ENCODE measurements around the gene TXNDC8.
"Not testable (repeated sequence)": the region's sequence is repeated elsewhere in the genome, so short reads cannot be mapped to it uniquely, and the experiment has no call there.

Gene TXNDC8

DNA sequence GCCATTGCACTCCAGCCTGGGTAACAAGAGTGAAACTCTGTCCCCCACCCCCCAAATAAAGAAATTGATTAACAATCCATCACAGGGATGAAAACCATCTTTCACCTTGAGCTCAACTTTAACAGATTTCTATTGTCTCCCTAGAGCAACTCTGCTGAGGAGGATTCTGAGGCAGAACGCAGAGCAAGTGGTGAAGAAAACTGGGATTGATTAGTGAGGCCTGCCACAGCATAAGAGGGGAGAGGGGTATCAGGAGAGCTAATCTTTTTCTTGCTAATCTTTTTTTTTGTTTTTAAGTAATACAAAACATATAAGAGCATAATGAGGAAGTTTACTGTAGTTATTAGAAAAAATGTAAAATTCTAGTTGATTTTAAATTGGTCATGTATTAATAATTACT lies 8.9 kb downstream of the TXNDC8 start:
- DNase-seq (ENCODE audit: low read depth in 2 of 3, low spot score in 1 of 3) = no peak

DNA sequence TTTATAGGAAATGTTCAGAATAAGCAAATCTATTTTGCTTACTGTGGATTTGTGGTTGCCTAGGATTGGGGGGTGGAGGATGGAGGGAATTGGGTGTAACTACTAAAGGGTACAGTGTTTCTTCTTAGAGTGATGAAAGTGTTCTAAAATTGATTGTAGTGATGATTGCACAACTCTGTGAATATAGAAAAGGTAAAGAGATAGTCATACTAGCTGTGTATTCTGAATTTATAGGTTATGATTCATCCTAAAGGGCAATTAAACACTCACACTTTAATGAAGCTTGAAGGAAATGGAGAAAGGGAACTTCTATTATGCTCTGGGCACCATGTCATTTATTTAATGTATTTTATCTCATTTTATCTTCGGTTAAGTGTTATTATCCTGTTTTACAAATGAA lies 9.9 kb downstream of the TXNDC8 start:
- DNase-seq (ENCODE audit: low read depth in 2 of 3, low spot score in 1 of 3) = no peak

DNA sequence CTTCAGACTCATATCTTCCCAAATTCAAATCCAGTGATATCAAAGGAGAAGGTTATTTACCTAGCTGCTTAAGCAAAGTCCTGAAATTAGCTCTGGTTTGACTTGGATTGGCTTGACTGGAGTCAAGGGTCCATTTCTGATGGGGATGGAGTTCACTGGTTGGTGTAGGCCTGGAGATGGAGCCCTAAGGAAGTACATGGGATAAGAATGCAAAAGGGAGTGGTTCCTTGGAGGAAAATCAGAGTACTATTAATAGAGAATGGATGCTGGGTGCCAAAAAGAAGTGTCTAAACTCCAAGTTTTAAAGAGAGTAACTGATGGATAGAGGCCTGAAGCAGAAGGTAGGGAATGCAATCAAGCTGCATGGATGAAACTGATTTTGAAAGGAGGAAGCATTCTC lies 13.8 kb downstream of the TXNDC8 start:
- no peak for DNase-seq (ENCODE audit: low read depth in 2 of 3, low spot score in 1 of 3)

DNA sequence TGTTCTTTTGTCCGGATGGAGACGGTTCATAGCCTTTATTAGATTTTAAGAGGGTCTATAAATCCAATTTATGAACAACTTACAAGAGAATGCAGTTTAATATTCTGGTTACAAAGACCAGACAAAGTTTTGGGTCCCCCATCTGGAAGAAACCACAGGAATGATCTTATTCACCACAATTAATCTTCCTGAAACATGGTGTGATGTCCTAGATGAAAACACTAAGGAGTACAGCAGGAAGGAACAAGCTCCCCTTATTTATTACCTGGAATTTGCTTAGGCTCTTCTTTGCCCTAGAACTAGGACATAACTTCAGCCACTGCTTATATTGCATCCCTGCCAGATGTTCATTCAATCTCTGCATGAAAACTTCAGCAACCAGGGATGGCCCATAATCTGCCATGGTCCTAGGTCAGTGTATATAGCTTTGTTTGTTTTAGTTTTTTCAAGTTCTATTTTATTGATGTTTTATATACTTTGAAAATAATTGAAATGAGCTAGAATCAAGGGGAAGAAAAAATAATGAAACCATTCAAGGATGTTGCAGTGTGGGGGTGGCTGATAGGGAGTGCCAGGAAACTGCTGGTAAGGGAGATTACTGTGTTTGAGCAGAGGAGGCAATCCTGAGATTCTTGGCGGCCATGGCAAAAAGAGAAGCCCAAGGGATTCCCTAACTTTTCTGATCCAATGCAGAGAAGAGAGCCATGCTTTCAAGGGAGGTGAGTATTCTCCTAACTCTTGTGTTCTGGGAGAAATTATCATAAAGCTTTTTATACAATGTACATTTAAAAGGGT lies 16.8 kb downstream of the TXNDC8 start:
- no peak for DNase-seq (ENCODE audit: low read depth in 2 of 3, low spot score in 1 of 3)

DNA sequence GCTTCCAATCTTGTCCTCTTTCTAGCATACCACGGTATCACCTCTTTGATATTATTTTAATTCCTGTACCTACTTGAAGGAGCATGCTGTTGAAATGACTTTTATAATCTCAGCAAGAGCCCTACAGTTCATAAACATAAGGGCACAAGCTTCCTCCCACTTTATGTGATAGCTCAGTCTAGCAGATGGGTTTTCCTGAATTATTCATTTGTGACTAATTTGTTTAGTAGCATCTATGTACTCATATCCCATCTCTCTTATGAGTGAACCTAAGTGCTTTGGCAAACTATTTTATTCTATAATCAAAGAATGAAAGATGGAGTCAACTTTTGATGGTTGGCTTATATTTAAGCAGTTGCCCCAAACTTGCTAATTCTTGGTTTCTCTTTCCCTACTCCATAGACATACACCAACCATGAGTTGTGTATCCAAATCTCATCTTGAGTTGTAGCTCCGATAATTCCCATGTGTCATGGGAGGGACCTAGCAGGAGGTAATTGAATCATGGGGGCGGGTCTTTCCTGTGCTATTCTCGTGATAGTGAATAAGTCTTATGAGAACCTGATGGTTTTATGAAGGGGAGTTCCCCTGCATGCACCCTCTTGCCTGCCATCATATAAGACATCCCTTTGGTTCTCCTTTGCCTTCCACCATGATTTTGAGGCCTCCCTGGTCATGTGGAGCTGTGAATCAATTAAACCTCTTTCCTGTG lies 17.7 kb downstream of the TXNDC8 start:
- DNase-seq (ENCODE audit: low read depth in 2 of 3, low spot score in 1 of 3) = no peak

DNA sequence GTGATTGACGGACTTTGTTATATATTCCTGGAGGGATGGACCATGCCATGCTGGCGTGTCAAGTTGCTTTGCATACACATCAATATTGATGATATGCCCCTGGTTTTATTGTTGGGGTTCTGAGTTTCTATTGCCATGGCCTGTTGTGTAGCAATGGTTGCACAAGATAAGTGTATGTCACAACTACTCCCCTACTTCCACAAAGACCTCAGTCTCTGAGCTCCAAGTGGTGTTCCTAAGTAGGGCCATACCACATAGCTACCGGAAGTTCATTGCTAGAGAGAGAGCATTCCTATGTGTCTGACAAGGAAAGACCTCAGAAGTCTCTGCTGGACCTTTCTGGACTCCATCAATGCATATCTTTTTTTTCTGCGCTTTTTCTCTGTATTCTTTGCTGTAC lies 19.8 kb downstream of the TXNDC8 start:
- DNase-seq (ENCODE audit: low read depth in 2 of 3, low spot score in 1 of 3) = no peak

DNA sequence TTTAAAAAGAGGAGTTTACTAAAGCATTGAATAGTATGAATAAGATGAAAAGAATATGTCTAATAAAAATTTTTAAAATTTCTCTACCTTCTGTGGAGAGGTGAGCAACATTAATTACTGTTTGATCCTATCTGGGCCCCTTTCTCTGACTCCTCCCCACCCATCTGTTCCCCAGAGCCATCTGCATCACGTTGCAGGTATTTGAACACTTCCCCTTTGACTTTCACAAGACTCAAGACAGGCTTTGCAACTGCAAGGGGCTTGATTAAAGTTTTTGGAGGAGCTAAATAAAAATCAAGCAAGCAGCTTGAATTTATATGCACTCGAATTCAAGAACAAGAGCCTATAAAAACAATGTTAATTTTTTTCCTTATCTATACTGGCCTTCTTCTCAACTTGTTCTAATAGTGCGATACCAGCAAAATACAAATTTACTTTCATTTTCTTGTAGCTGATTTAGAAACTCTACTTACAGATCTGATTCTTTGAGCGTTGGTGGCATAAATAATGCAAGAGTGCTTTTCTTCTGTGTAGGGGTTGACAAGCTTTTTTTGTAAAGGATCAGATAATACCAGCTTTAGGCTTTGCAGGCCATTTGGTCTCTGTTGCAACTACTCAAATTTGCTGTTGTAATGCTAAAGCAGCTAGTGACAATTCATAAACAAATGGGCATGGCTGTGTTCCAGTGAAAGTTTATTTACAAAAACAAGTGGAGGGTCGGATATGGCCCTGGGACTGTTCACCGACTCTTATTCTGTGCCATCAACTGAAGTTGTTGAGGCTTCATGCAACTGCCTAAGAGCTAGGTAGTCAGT lies 21.2 kb downstream of the TXNDC8 start:
- no peak for DNase-seq (ENCODE audit: low read depth in 2 of 3, low spot score in 1 of 3)

DNA sequence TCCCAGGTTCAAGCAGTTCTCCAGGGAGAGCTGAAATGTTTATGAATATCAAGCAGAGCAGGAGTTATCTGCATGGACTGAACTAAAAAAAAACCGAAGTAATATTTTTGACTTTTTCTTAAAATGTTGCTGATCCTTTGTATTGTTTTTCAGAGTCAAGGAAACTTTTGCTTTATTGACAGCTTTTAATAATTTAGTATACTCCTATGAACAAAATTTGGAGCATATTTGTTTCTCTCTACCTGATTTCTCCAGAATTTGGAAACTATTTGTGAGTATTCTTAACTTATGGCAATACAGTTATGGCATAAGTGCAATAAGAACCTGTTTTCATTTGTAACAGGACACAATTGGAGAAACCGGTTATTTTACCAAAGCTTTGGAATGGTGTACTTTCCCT lies 25.7 kb downstream of the TXNDC8 start:
- not testable (repeated sequence) for DNase-seq (ENCODE audit: low read depth in 2 of 3, low spot score in 1 of 3)

DNA sequence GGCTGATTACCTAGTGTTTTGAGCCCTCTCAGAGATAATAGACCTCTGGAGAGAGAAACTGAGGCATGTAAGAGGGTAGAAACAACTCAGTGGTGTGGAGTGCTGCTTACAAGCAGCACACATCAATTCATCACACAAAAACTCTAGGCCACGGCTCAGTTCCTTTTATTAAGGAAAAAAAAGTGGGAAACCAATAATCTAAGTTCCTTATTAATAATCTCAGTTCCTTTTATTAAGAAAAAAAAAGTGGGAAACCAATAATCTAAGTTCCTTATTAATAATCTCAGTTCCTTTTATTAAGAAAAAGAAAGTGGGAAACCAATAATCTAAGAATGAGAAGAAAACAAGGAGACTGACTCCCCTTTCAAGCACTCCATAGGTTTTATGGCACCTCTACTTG lies 28.0 kb downstream of the TXNDC8 start:
- no peak for DNase-seq (ENCODE audit: low read depth in 2 of 3, low spot score in 1 of 3)

DNA sequence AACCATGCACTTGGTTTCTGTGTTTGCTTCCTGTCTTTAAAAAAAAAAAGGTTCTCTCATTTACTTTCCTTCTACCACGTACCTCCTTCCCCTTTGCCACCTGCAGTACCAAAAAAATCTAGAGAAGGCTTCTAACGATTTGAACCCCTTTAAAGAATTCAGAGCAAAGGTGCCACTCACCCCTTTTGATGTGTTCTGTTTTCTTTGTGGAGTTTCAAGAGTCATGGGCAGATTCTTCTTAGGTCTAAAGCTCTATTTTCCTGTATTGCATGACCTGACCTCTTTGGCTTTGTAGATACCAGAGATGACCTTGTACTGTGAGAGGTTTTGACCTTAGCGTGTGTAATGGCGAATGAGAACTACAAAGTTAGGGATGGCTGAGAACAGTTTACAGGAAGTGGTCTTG lies 29.0 kb downstream of the TXNDC8 start:
- no peak for DNase-seq (ENCODE audit: low read depth in 2 of 3, low spot score in 1 of 3)

DNA sequence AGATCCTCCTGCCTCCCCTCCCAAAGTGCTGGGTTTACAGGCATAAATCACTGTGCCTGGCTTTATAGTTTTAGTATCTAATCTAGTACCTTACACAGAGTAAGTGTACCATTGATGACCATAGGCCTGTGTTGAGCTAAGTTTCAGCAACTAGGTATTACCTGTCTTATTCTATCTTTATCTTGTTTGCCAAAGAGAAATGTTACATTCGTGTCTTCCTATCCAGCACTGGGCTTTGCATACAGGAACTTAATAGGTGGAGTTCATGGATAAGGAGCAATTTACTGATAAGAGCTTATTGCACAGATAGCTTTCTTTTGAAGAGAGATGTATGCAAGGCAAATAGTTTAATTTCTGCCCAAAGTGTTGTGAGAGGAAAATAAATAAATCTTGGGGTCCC lies 30.5 kb downstream of the TXNDC8 start:
- no peak for DNase-seq (ENCODE audit: low read depth in 2 of 3, low spot score in 1 of 3)

DNA sequence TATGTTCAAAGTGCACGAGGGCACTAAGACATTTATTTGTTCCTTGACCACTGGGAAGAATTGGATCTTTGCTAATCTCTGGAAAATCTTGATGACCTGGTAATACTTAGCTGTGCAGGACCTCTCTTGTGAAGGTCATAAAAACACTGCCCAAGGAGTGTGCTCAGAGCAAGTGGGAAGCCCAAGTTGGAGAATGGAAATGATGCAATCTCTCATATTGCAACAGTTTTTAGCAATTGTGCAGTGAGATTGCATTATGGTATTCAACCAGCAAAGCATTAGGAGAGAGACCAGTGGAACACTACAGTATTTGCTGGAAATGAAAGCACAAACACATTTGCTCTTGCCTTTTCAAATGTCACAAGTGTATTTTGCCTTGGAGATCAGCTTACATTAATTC lies 34.5 kb downstream of the TXNDC8 start:
- DNase-seq (ENCODE audit: low read depth in 2 of 3, low spot score in 1 of 3) = no peak

DNA sequence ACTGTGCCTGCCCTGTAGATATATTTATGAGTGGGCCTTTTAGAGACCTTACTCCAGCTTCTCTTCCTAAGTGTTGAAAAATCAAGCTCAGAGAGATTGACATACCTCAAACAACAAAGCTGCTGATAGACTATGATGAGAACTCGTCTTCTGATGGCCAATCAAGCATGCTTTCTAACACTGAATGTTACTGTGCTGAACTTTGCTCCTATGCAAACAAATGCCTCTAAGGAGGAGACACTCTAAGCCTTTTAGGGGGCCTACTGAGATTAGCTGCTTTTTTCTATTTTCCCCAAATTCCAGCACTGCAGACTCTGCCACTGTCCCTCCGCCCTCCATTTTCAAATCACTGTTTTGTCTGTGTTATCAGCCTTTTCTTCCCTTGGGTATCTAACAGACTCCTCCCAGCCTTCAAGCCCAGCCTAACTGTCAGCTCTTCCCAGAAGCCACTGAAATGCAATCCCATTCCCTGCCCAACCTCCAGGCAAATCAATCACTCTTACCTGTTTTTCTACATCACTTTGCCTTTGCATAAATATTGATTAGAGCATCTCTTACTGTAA lies 39.5 kb downstream of the TXNDC8 start:
- DNase-seq (ENCODE audit: low read depth in 2 of 3, low spot score in 1 of 3) = no peak

DNA sequence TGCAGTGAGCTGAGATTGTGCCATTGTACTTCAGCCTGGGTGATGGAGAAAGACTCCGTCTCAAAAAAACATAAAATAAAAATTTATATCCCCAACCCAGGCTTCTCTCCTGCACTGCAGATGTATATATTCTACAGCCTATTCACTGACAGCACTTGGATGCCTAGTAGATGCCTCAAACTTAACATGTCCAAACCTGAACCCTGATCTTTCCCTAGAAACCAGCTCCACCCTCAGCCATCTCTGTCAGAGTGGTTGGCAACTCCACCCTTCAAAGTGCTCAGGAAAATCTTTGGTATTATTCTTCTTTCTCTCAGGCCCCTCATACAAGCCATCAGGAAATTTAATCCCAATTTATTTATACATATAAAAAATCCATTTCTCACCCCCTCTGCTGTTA lies 44.4 kb downstream of the TXNDC8 start:
- no peak for DNase-seq (ENCODE audit: low read depth in 2 of 3, low spot score in 1 of 3)

DNA sequence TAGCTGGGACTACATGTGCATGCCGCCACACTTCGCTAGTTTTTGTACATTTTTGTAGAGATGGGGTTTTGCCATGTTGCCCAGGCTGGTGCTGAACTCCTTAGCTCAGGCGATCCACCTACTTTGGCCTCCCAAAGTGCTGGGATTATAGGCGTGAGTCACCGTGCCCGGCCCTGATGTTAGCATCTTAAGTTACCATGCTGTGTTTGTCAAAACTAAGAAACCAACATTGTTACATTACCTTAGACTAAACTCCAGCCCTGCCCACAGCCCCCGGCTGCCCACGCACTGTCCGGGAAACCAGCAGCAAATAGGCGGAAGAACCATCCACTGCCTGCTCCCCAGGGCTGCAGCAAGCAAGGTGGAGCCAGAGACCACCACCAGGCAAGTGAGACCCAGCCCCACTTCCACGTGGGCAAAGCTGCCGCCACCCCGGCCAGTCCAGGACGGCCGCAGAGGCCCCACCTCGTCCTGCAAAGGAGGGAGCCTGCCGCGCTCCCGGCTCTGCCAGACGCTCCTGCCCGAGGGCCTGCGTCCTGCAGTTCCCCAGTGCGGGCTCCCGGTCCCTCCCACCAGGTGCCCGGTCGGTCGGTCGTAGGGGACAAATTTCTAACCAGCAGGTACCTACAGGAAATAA lies 45.6 kb downstream of the TXNDC8 start:
- no peak for DNase-seq (ENCODE audit: low read depth in 2 of 3, low spot score in 1 of 3)

DNA sequence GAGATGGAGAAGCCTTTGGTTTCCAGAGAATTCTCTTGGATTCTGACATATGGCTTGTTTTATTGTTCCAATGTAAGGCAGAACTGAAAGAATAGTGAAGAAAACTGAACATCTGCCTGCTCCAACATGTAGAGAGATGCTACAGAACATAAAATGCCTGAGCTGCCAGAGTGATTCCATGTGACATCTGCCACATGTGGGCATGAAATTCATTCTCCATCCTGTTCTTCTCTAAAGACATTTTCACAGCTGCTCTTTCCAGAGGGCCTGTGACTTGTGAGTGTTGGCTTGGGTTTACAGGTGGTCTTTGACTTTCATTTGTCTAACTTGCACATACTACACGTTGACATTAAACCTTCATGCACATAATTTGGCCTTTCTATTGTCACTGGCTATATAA lies 47.7 kb downstream of the TXNDC8 start:
- DNase-seq (ENCODE audit: low read depth in 2 of 3, low spot score in 1 of 3) = no peak

DNA sequence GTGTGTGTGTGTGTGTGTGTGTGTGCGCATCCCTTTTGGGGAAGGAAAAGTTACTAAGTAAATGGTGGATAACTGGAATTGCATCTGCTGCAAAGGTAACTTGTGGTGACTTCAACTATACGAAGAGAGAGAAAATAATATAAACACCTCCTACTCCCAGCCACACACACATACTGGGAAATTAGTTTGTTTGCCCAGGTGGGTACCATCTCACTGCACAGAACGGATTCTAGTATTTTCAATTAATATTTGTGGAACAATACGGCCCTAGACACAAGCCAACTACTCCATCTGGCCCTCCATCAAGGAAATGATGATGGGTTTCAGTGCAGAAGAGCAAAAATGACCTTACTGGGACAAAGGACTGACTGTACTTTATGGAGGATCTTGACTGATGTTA lies 49.2 kb downstream of the TXNDC8 start:
- no peak for DNase-seq (ENCODE audit: low read depth in 2 of 3, low spot score in 1 of 3)

DNA sequence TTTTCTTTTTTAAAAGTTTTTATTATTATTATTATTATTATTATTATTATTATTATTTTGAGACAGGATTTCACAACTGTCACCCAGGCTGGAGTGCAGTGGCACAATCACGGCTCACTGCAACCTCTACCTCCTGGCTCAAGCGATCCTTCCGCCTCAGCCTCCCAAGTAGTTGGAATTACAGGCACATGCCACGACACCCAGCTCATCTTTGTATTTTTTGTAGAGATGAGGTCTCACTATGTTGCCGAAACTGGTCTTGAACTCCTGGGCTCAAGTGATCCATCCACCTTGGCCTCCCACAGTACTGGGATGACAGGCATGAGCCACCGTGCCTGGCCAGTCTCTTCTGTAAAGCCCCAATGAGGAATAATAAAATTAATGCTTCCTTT lies 50.4 kb downstream of the TXNDC8 start:
- no peak for DNase-seq (ENCODE audit: low read depth in 2 of 3, low spot score in 1 of 3)

DNA sequence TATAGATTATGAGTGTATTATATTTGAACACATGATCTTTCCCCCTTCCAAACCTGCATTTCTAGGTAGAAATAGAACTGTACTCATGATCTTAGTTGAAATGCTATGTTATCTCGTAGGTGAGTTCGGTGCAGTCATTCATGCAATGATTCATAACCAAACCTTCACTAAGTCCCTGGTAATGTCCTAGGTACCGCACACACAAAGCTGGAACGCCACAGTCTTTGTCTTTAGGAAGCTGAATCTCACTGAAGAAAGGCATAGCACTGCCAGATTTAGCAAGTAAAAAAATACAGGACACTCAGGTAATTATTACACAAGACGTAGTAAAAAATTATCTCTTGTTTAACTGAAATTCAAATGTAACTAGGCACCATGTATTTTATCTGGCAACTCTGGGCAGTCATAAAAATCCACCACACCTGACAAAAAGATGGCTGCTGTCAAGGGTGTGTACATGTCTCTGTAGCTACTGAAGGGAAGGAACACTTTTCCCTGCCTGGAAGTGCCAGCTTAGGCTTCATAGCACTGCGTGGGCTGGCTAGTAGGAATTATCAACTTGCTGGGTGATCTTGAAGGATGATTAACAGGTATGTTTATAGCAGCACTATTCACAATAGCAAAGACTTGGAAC lies 53.3 kb downstream of the TXNDC8 start:
- DNase-seq (ENCODE audit: low read depth in 2 of 3, low spot score in 1 of 3) = no peak

DNA sequence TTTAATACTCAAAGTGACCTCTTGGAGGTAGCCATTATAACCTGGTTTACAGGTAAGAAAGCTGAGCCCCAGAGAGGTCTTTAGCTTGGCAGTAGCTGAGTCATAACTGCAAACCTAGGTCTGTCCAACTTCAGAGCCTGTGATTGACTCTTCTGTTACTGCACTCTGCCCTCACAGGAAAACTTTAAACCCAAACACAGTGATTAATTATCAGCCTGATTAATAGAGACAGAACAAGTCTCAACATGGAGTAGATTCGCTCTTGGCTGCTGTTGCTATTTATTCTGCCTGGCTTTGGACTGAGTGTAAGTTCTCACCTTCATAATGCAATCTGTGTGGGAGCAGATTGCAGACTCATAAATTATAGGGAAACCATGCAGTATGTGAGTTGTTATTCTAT lies 53.9 kb downstream of the TXNDC8 start:
- no peak for DNase-seq (ENCODE audit: low read depth in 2 of 3, low spot score in 1 of 3)

DNA sequence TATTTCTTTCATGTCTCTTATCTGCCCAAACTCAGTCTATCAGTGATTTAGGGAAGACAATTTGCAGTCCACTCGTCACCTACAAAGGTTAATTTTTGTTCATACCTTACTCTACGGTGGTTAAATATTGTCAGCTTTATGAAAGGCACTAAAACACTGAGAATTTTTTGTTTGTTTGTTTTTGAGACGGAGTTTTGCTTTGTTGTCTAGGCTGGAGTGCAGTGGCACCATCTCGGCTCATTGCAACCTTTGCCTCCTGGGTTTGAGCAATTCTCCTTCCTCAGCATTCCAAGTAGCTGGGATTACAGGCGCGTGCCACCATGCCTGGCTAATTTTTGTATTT lies 55.0 kb downstream of the TXNDC8 start:
- DNase-seq (ENCODE audit: low read depth in 2 of 3, low spot score in 1 of 3) = no peak

Measured in stimulated activated CD4-positive, alpha-beta T cell treated with anti-CD3 and anti-CD28 coated beads, Interleukin-12 subunit alpha, Interleukin-12 subunit beta, amount 100 ng/mL, for 48 hours (primary cell).